WTC11 (cell line): Measurements from ENCODE around the gene RFX3. TPM values are rescaled to one million over a fixed set of nuclear protein-coding genes. Genes with fewer than 3 reads are reported as not detected.

Experiments
- ATAC-seq: fragments of 200-7000 bp; cut with Tn5 transposase; 2 replicates; pipeline ENCODE4 v1.10.0; 2021; ENCODE audit warnings: mild to moderate bottlenecking, moderate library complexity
- CTCF ChIA-PET: fragments of 300-600 bp; sonication (Branson Sonifier 250); formaldehyde crosslinking; loops from one replicate; lab custom pipeline; 2021; ENCODE audit warnings: antibody characterized with exemption; lab: Charles Lee
- POLR2A ChIA-PET: fragments of 350-600 bp; sonication (Branson Sonifier 250); formaldehyde crosslinking; loops from one replicate; lab custom pipeline; 2021; ENCODE audit warnings: antibody characterized with exemption; lab: Charles Lee
- DNase-seq: peaks from one replicate; pipeline ENCODE4 v3.0.0; 2021; ENCODE audit warnings: low spot score
- H3K27ac Mint-ChIP-seq: 2 replicates; pipeline ENCODE4 v1.8.0; 2021; ENCODE audit warnings: mixed read lengths
- H3K27me3 Mint-ChIP-seq: 2 replicates; pipeline ENCODE4 v1.8.0; 2021; ENCODE audit warnings: low read depth, mild to moderate bottlenecking, moderate library complexity, mixed read lengths
- H3K36me3 Mint-ChIP-seq: 2 replicates; pipeline ENCODE4 v1.8.0; 2021; ENCODE audit warnings: mixed read lengths
- H3K4me1 Mint-ChIP-seq: 2 replicates; pipeline ENCODE4 v1.8.0; 2022; ENCODE audit warnings: mixed read lengths
- H3K4me3 Mint-ChIP-seq: 2 replicates; pipeline ENCODE4 v1.8.0; 2021; ENCODE audit warnings: mild to moderate bottlenecking, moderate library complexity, mixed read lengths
- H3K9me3 Mint-ChIP-seq: 2 replicates; pipeline ENCODE4 v1.8.0; 2021; ENCODE audit warnings: mixed read lengths
- ATF2 ChIP-seq: sonication (generic); formaldehyde crosslinking; IDR thresholded peaks from 2 replicates; pipeline ENCODE4 v1.8.1; 2022; ENCODE audit warnings: low read depth, missing genetic modification reagents, borderline replicate concordance
- CREB1 ChIP-seq: sonication (generic); formaldehyde crosslinking; IDR thresholded peaks from 2 replicates; pipeline ENCODE4 v1.8.0; 2023; ENCODE audit warnings: mild to moderate bottlenecking, missing genetic modification reagents
- E2F5 ChIP-seq: sonication (generic); formaldehyde crosslinking; IDR thresholded peaks from 2 replicates; pipeline ENCODE4 v1.8.1; 2022; ENCODE audit warnings: mild to moderate bottlenecking, moderate library complexity, missing genetic modification reagents
- EMX1 ChIP-seq: fragments of 250-450 bp; sonication (Bioruptor Pico); IDR thresholded peaks from 2 replicates; pipeline ENCODE4 v1.8.0; 2021; ENCODE audit warnings: mild to moderate bottlenecking
- ERG ChIP-seq: fragments of 250-450 bp; sonication (Bioruptor Pico); IDR thresholded peaks from 2 replicates; pipeline ENCODE4 v1.8.0; 2021; ENCODE audit warnings: mild to moderate bottlenecking
- FOXK1 ChIP-seq: sonication (generic); formaldehyde crosslinking; IDR thresholded peaks from 2 replicates; pipeline ENCODE4 v1.8.0; 2022; ENCODE audit warnings: mild to moderate bottlenecking, moderate library complexity, missing genetic modification reagents
- GABPB1 ChIP-seq: sonication (generic); formaldehyde crosslinking; IDR thresholded peaks from 2 replicates; pipeline ENCODE4 v1.8.1; 2023; ENCODE audit warnings: mild to moderate bottlenecking, missing genetic modification reagents
- GTF2I ChIP-seq: fragments of 250-450 bp; sonication (Bioruptor Pico); conservative IDR thresholded peaks from 2 replicates; pipeline ENCODE4 v1.4.0; 2021; ENCODE audit warnings: mild to moderate bottlenecking
- MLX ChIP-seq: sonication (generic); formaldehyde crosslinking; IDR thresholded peaks from 2 replicates; pipeline ENCODE4 v1.8.1; 2023; ENCODE audit warnings: mild to moderate bottlenecking, missing genetic modification reagents, moderate library complexity
- NFATC4 ChIP-seq: fragments of 250-450 bp; sonication (Bioruptor Pico); IDR thresholded peaks from 2 replicates; pipeline ENCODE4 v1.9.0; 2021; ENCODE audit warnings: mild to moderate bottlenecking
- NR1H2 ChIP-seq: sonication (generic); formaldehyde crosslinking; IDR thresholded peaks from 2 replicates; pipeline ENCODE4 v1.9.0; 2021; ENCODE audit warnings: mild to moderate bottlenecking, moderate library complexity, missing genetic modification reagents
- TCF7 ChIP-seq: sonication (generic); formaldehyde crosslinking; IDR thresholded peaks from 2 replicates; pipeline ENCODE4 v1.8.0; 2022; ENCODE audit warnings: mild to moderate bottlenecking, low read depth, missing genetic modification reagents, moderate library complexity
- TP53 ChIP-seq: sonication (generic); formaldehyde crosslinking; IDR thresholded peaks from 2 replicates; pipeline ENCODE4 v1.8.1; 2023; ENCODE audit warnings: mild to moderate bottlenecking, missing genetic modification reagents
- USF1 ChIP-seq: sonication (generic); formaldehyde crosslinking; IDR thresholded peaks from 2 replicates; pipeline ENCODE4 v1.8.0; 2022; ENCODE audit warnings: mild to moderate bottlenecking, missing genetic modification reagents
- USF2 ChIP-seq: sonication (generic); formaldehyde crosslinking; IDR thresholded peaks from 2 replicates; pipeline ENCODE4 v1.8.1; 2023; ENCODE audit warnings: mild to moderate bottlenecking, missing genetic modification reagents, moderate library complexity
- ZBTB21 ChIP-seq: sonication (generic); formaldehyde crosslinking; IDR thresholded peaks from 2 replicates; pipeline ENCODE4 v1.8.1; 2023; ENCODE audit warnings: mild to moderate bottlenecking, missing genetic modification reagents, borderline replicate concordance
- ZNF121 ChIP-seq: sonication (generic); formaldehyde crosslinking; IDR thresholded peaks from 2 replicates; pipeline ENCODE4 v1.8.0; 2023; ENCODE audit warnings: missing genetic modification reagents
- ZNF416 ChIP-seq: fragments of 250-450 bp; sonication (Bioruptor Pico); IDR thresholded peaks from 2 replicates; pipeline ENCODE4 v1.9.0; 2021; ENCODE audit warnings: mild to moderate bottlenecking, inconsistent platforms
- ZSCAN18 ChIP-seq: fragments of 250-450 bp; sonication (Bioruptor Pico); IDR thresholded peaks from 2 replicates; pipeline ENCODE4 v2.1.2; 2022; ENCODE audit warnings: mild to moderate bottlenecking, moderate library complexity
- total RNA-seq: library from RNA; stranded (reverse); gene quantifications from 3 replicates; pipeline ENCODE4 v1.2.3, GENCODE V29; 2021
- TF ChIP-seq, protein P1 (sequence below): sonication (generic); formaldehyde crosslinking; IDR thresholded peaks from 2 replicates; pipeline ENCODE4 v1.8.1; 2022; ENCODE audit warnings: missing genetic modification reagents, borderline replicate concordance

Gene RFX3
- total RNA-seq, 1 experiment from 2014 or later, result 13.7 TPM

- no peaks in the 10 kb centered on the region for H3K4me1 Mint-ChIP-seq
- no peak for DNase-seq
- TF ChIP-seq ZSCAN18 (CRISPR knock-in tag) (no peak), TP53 (CRISPR knock-in tag) (no peak), EMX1 (CRISPR knock-in tag) (no peak), ATF2 (no peak), FOXK1 (no peak), USF1 (no peak), ERG (no peak), MLX (CRISPR knock-in tag) (no peak), NR1H2 (CRISPR knock-in tag) (no peak), GABPB1 (no peak)
- ChIA-PET POLR2A (no interaction called here), CTCF (no interaction called here)
- ATAC-seq, result no peak
- no peaks in the 10 kb centered on the region for H3K9me3 Mint-ChIP-seq
- H3K36me3 Mint-ChIP-seq, result peaks cover 7% of the 10 kb centered on the region
- no peak overlapping the region; the same call in 1 of the 2 replicates for H3K27ac Mint-ChIP-seq
- no peak overlapping the region for H3K4me3 Mint-ChIP-seq
- no peaks in the 10 kb centered on the region for H3K27me3 Mint-ChIP-seq
These were observed 269.1 kb downstream of the RFX3 start for GRCh38 chr9:3256571-3257330.

DNA sequence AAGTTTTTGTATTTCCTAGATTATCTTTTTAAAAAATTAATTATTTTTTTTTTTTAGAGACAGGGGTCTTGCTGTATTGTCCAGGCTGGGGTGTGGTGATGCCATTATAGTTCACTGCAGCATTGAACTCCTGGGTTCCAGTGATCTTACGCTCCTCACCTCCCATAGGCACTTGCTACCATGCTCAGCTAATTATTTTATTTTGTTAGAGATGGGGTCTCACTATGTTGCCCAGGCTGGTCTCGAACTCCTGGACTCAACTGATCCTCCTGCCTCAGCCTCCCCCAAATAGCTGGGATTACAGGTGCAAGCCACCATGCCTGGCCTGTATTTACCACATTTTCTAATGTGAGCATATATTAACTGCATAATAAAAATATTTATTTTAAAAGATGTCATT lies 274.5 kb downstream of the RFX3 start:
- H3K4me1 Mint-ChIP-seq, result 0 out of 2 replicates have a peak, but pooled peaks cover 4% of the 10 kb centered on the region
- H3K36me3 Mint-ChIP-seq, result peaks cover 8% of the 10 kb centered on the region
- CTCF ChIA-PET, result interaction anchor here (0.6 kb wide), 1 partner anchor 662 kb away, joined by 3 read pairs; no protein-coding TSS in a partner anchor
- TF ChIP-seq ZNF121 (CRISPR knock-in tag) (peak; percentile 70), GTF2I (CRISPR knock-in tag) (0 out of 2 replicates have a peak, but pooled peaks have one; percentile 32), ZNF416 (CRISPR knock-in tag) (no peak)
- H3K9me3 Mint-ChIP-seq, result no peaks in the 10 kb centered on the region
- no peak for DNase-seq
- H3K27me3 Mint-ChIP-seq, result no peaks in the 10 kb centered on the region
- POLR2A ChIA-PET, result no interaction called here
- ATAC-seq, result no peak
- no peak overlapping the region for H3K27ac Mint-ChIP-seq
- H3K4me3 Mint-ChIP-seq, result no peak overlapping the region

GRCh38 chr9:3250741-3251140 lies 275.1 kb downstream of the RFX3 start:
- Mint-ChIP-seq H3K27me3 (no peaks in the 10 kb centered on the region), H3K27ac (no peak overlapping the region), H3K4me3 (no peak overlapping the region), H3K4me1 (0 out of 2 replicates have a peak, but pooled peaks cover 4% of the 10 kb centered on the region), H3K9me3 (no peaks in the 10 kb centered on the region), H3K36me3 (peaks cover 8% of the 10 kb centered on the region; the same call in 1 of the 2 replicates)
- DNase-seq (no peak), ATAC-seq (no peak)
- no peak for TF ChIP-seq NR1H2 (CRISPR knock-in tag)
- no peak for TF ChIP-seq USF2 (CRISPR knock-in tag)
- no peak for TF ChIP-seq E2F5 (CRISPR knock-in tag)
- TF ChIP-seq CREB1 (CRISPR knock-in tag), result no peak
- no peak for TF ChIP-seq ZBTB21 (CRISPR knock-in tag)
- no peak for TF ChIP-seq EMX1 (CRISPR knock-in tag)
- no peak for TF ChIP-seq NFATC4
- TF ChIP-seq TCF7, result no peak
- TF ChIP-seq, protein P1, sequence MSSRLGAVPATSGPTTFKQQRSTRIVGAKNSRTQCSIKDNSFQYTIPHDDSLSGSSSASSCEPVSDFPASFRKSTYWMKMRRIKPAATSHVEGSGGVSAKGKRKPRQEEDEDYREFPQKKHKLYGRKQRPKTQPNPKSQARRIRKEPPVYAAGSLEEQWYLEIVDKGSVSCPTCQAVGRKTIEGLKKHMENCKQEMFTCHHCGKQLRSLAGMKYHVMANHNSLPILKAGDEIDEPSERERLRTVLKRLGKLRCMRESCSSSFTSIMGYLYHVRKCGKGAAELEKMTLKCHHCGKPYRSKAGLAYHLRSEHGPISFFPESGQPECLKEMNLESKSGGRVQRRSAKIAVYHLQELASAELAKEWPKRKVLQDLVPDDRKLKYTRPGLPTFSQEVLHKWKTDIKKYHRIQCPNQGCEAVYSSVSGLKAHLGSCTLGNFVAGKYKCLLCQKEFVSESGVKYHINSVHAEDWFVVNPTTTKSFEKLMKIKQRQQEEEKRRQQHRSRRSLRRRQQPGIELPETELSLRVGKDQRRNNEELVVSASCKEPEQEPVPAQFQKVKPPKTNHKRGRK, result no peak
- ChIA-PET POLR2A (no interaction called here), CTCF (interaction anchor here (0.6 kb wide), 1 partner anchor 662 kb away, joined by 3 read pairs; no protein-coding TSS in a partner anchor)
